PC-3 (cell line): ENCODE data around the gene TRH.

ENCODE experiments used
- CTCF ChIP-seq: fragments of 300-600 bp; sonication (generic); conservative IDR thresholded peaks from 2 replicates; pipeline ENCODE4 v1.5.1; 2017; ENCODE audit warnings: antibody characterized with exemption, low read depth, mild to moderate bottlenecking, low read length
- EZH2 ChIP-seq: fragments of 300-600 bp; sonication (generic); IDR thresholded peaks from one replicate; pipeline ENCODE4 v1.6.1; 2017; ENCODE audit warnings: antibody characterized with exemption, mild to moderate bottlenecking, low read length; ENCODE audit not compliant: unreplicated experiment
- EZH2phosphoT487 ChIP-seq: fragments of 300-600 bp; sonication (generic); IDR thresholded peaks from 2 replicates; pipeline ENCODE4 v1.6.1; 2018; ENCODE audit warnings: mild to moderate bottlenecking, antibody characterized with exemption, low read length, borderline replicate concordance

GRCh38 chr3:129965937-129966336 lies 8.6 kb upstream of the TRH start:
- TF ChIP-seq CTCF, result no peak
- no peak for TF ChIP-seq EZH2phosphoT487
- no peak for TF ChIP-seq EZH2
